ENCODE data around the gene MRPS27. TPM values are rescaled to one million over a fixed set of nuclear protein-coding genes. Genes with fewer than 3 reads are reported as not detected.

Gene MRPS27
- total RNA-seq, 4 donors from 2014 or later = 48.6 to 57.9 (median 55.1) TPM

GRCh38 chr5:72203251-72203845, 116.7 kb downstream of the MRPS27 start:
- Histone ChIP-seq H3K9me3 (no peaks in the 10 kb centered on the region), H3K27ac (no peak overlapping the region), H3K4me1 (no peaks in the 10 kb centered on the region), H3K36me3 (peaks cover 0 to 88% of the 10 kb centered on the region in 2 donors), H3K27me3 (no peaks in the 10 kb centered on the region), H3K4me3 (no peak overlapping the region)
- TF ChIP-seq POLR2A (IDR thresholded peaks at IDR 0.05) = no peak
- no peak for TF ChIP-seq POLR2AphosphoS5 (IDR thresholded peaks at IDR 0.05)
- no peak for ATAC-seq
- 70 to 91% methylated on average over 2 to 7 of the region's 8 CpGs for WGBS, 2 donors (ENCODE audit: low coverage in 1 of 2)

GRCh38 chr5:72202331-72202825, 117.7 kb downstream of the MRPS27 start:
- H3K27ac ChIP-seq = no peak overlapping the region
- no peaks in the 10 kb centered on the region for H3K27me3 ChIP-seq
- TF ChIP-seq, protein P1, sequence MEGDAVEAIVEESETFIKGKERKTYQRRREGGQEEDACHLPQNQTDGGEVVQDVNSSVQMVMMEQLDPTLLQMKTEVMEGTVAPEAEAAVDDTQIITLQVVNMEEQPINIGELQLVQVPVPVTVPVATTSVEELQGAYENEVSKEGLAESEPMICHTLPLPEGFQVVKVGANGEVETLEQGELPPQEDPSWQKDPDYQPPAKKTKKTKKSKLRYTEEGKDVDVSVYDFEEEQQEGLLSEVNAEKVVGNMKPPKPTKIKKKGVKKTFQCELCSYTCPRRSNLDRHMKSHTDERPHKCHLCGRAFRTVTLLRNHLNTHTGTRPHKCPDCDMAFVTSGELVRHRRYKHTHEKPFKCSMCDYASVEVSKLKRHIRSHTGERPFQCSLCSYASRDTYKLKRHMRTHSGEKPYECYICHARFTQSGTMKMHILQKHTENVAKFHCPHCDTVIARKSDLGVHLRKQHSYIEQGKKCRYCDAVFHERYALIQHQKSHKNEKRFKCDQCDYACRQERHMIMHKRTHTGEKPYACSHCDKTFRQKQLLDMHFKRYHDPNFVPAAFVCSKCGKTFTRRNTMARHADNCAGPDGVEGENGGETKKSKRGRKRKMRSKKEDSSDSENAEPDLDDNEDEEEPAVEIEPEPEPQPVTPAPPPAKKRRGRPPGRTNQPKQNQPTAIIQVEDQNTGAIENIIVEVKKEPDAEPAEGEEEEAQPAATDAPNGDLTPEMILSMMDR (IDR thresholded peaks at IDR 0.05) = no peak
- TF ChIP-seq EP300 (IDR thresholded peaks at IDR 0.05) (no peak), POLR2A (IDR thresholded peaks at IDR 0.05) (no peak), POLR2AphosphoS5 (IDR thresholded peaks at IDR 0.05) (no peak)
- H3K4me3 ChIP-seq = no peak overlapping the region
- H3K4me1 ChIP-seq = no peaks in the 10 kb centered on the region
- no peak for ATAC-seq
- peaks cover 0 to 88% of the 10 kb centered on the region in 2 donors for H3K36me3 ChIP-seq
- no peaks in the 10 kb centered on the region for H3K9me3 ChIP-seq
- WGBS, 2 donors (ENCODE audit: low coverage in 1 of 2) = 67 to 77% methylated on average over 3 of the region's 3 CpGs

GRCh38 chr5:72199681-72200080, 120.4 kb downstream of the MRPS27 start:
- Histone ChIP-seq H3K4me3 (no peak overlapping the region), H3K27ac (no peak overlapping the region), H3K4me1 (no peaks in the 10 kb centered on the region), H3K36me3 (peaks cover 0 to 88% of the 10 kb centered on the region in 2 donors), H3K9me3 (no peaks in the 10 kb centered on the region), H3K27me3 (no peaks in the 10 kb centered on the region)
- TF ChIP-seq POLR2A (IDR thresholded peaks at IDR 0.05) (no peak), POLR2AphosphoS5 (IDR thresholded peaks at IDR 0.05) (no peak), EP300 (IDR thresholded peaks at IDR 0.05) (no peak)
- TF ChIP-seq, protein P1 (IDR thresholded peaks at IDR 0.05) = no peak
- WGBS, 2 donors (ENCODE audit: low coverage in 1 of 2) = 90% methylated on average over 4 of the region's 15 CpGs; no CpG with 5 or more reads in 1 of the 2 donors
- no peak for ATAC-seq

GRCh38 chr5:72197393-72197792, 122.6 kb downstream of the MRPS27 start:
- ATAC-seq = no peak
- H3K4me1 ChIP-seq = peaks cover 0 to 10% (median 0%) of the 10 kb centered on the region in 3 donors
- no peaks in the 10 kb centered on the region for H3K9me3 ChIP-seq
- no peaks in the 10 kb centered on the region for H3K27me3 ChIP-seq
- H3K4me3 ChIP-seq = no peak overlapping the region
- 92 to 97% methylated on average over 5 of the region's 5 CpGs for WGBS, 2 donors (ENCODE audit: low coverage in 1 of 2)
- no peak overlapping the region for H3K27ac ChIP-seq
- peaks cover 0 to 83% of the 10 kb centered on the region in 2 donors for H3K36me3 ChIP-seq
- TF ChIP-seq POLR2A (IDR thresholded peaks at IDR 0.05) = no peak
- TF ChIP-seq POLR2AphosphoS5 (IDR thresholded peaks at IDR 0.05) = no peak
- TF ChIP-seq, protein P1 (IDR thresholded peaks at IDR 0.05) = no peak
- no peak for TF ChIP-seq EP300 (IDR thresholded peaks at IDR 0.05)

DNA sequence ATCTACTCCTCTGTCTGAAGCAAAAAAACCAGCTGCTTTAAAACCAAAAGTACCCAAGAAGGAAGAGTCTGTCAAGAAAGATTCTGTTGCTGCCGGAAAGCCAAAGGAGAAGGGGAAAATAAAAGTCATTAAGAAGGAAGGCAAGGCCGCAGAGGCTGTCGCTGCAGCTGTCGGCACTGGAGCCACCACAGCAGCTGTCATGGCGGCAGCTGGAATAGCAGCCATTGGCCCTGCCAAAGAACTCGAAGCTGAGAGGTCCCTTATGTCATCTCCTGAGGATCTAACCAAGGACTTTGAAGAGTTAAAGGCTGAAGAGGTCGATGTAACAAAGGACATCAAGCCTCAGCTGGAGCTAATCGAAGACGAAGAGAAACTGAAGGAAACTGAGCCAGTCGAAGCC, 124.5 kb downstream of the MRPS27 start:
- peaks cover 0 to 19% (median 0%) of the 10 kb centered on the region in 3 donors for H3K4me1 ChIP-seq
- H3K27ac ChIP-seq = no peak overlapping the region

More for the DNA sequence above, 124.5 kb downstream of the MRPS27 start:
- no peaks in the 10 kb centered on the region for H3K9me3 ChIP-seq
- TF ChIP-seq, protein P1 (IDR thresholded peaks at IDR 0.05) = no peak
- TF ChIP-seq POLR2A (IDR thresholded peaks at IDR 0.05) (no peak), POLR2AphosphoS5 (IDR thresholded peaks at IDR 0.05) (no peak), EP300 (IDR thresholded peaks at IDR 0.05) (no peak)
- WGBS, 2 donors (ENCODE audit: low coverage in 1 of 2) = 86 to 95% methylated on average over 1 to 9 of the region's 10 CpGs
- H3K4me3 ChIP-seq = no peak overlapping the region
- peaks cover 0 to 85% of the 10 kb centered on the region in 2 donors for H3K36me3 ChIP-seq
- ATAC-seq = no peak
- no peaks in the 10 kb centered on the region for H3K27me3 ChIP-seq
